Measurements from ENCODE around the gene PTK6. TPM values are rescaled to one million over a fixed set of nuclear protein-coding genes. Genes with fewer than 3 reads are reported as not detected.

The PTK6 gene
- total RNA-seq, 4 donors from 2014 or later, result 0.06 to 1.2 (median 0.23) TPM

- Histone ChIP-seq H3K27me3 (peaks cover 0 to 39% (median 11%) of the 10 kb centered on the region in 4 donors), H3K36me3 (peaks cover 15 to 33% (median 26%) of the 10 kb centered on the region in 4 donors), H3K27ac (replicated peaks in 1 of 4) (no peak overlapping the region), H3K4me1 (peaks cover 12 to 26% (median 21%) of the 10 kb centered on the region in 4 donors), H3K4me3 (no peak overlapping the region), H3K9me3 (no peaks in the 10 kb centered on the region)
- TF ChIP-seq CTCF (IDR thresholded peaks at IDR 0.05) (no peak), POLR2A (IDR thresholded peaks at IDR 0.05; ENCODE audit: low read depth) (no peak), EP300 (IDR thresholded peaks at IDR 0.05) (no peak), POLR2AphosphoS5 (IDR thresholded peaks at IDR 0.05) (no peak)
- intact Hi-C loops (cut with DNase I), result no loop called here
- 93% methylated on average over 17 of the region's 45 CpGs for WGBS
- DNase-seq (ENCODE audit: extremely low spot score), result no peak
Measured at GRCh38 chr20:63555661-63556381, 18.6 kb upstream of the PTK6 start.

- 78% methylated on average over 25 of the region's 38 CpGs for WGBS
- H3K9me3 ChIP-seq, result no peaks in the 10 kb centered on the region
- H3K4me3 ChIP-seq, result peak overlapping the region; percentile 57 to 71 (median 62)
- intact Hi-C loops (cut with DNase I), result no loop called here
- no peak for DNase-seq (ENCODE audit: extremely low spot score)
- H3K36me3 ChIP-seq, result peaks cover 7 to 21% (median 14%) of the 10 kb centered on the region in 4 donors
- TF ChIP-seq POLR2AphosphoS5 (IDR thresholded peaks at IDR 0.05), result no peak
- no peak for TF ChIP-seq CTCF (IDR thresholded peaks at IDR 0.05)
- TF ChIP-seq POLR2A (IDR thresholded peaks at IDR 0.05; ENCODE audit: low read depth), result no peak
- no peak for TF ChIP-seq EP300 (IDR thresholded peaks at IDR 0.05)
- H3K27me3 ChIP-seq, result peaks cover 0 to 51% (median 11%) of the 10 kb centered on the region in 4 donors
- H3K27ac ChIP-seq (replicated peaks in 1 of 4), result no peak overlapping the region
- H3K4me1 ChIP-seq, result peaks cover 12 to 26% (median 21%) of the 10 kb centered on the region in 4 donors
Measured at GRCh38 chr20:63554361-63555278, 17.4 kb upstream of the PTK6 start.

- TF ChIP-seq POLR2AphosphoS5 (IDR thresholded peaks at IDR 0.05), result no peak
- TF ChIP-seq EP300 (IDR thresholded peaks at IDR 0.05), result no peak
- TF ChIP-seq POLR2A (IDR thresholded peaks at IDR 0.05; ENCODE audit: low read depth), result no peak
- TF ChIP-seq CTCF (IDR thresholded peaks at IDR 0.05), result no peak
- no CpG with 5 or more reads among the region's 34 CpGs for WGBS
- Histone ChIP-seq H3K9me3 (no peaks in the 10 kb centered on the region), H3K27me3 (peaks cover 0 to 56% (median 13%) of the 10 kb centered on the region in 4 donors), H3K4me1 (peaks cover 12 to 26% (median 21%) of the 10 kb centered on the region in 4 donors), H3K36me3 (peaks cover 5 to 16% (median 11%) of the 10 kb centered on the region in 4 donors), H3K4me3 (peak within 1 kb of the TSS; percentile 57 to 71 (median 62)), H3K27ac (replicated peaks in 1 of 4) (peak within 1 kb of the TSS in 2 of 4 donors; percentile 34 to 39)
- DNase-seq (ENCODE audit: extremely low spot score), result no peak
- intact Hi-C loops (cut with DNase I), result no loop called here
Measured at GRCh38 chr20:63553933-63554290, 16.7 kb upstream of the PTK6 start, which contains the start of gene FNDC11. TSS of gene FNDC11 (plus strand) at chr20:63554159. CDS start at chr20:63555664, 1,505 bp downstream.

- peaks cover 0 to 11% (median 6%) of the 10 kb centered on the region in 4 donors for H3K36me3 ChIP-seq
- TF ChIP-seq EP300 (IDR thresholded peaks at IDR 0.05) (no peak), POLR2AphosphoS5 (IDR thresholded peaks at IDR 0.05) (peak in 1 of 2 donors; percentile 26), CTCF (IDR thresholded peaks at IDR 0.05) (no peak), POLR2A (IDR thresholded peaks at IDR 0.05; ENCODE audit: low read depth) (no peak)
- peaks cover 0 to 60% (median 15%) of the 10 kb centered on the region in 4 donors for H3K27me3 ChIP-seq
- peak; percentile 96 for DNase-seq (ENCODE audit: extremely low spot score)
- no peaks in the 10 kb centered on the region for H3K9me3 ChIP-seq
- intact Hi-C loops (cut with DNase I), result no loop called here
- H3K27ac ChIP-seq (replicated peaks in 1 of 4), result peak overlapping the region in 2 of 4 donors; percentile 34 to 39
- peak overlapping the region; percentile 57 to 71 (median 62) for H3K4me3 ChIP-seq
- peaks cover 12 to 26% (median 21%) of the 10 kb centered on the region in 4 donors for H3K4me1 ChIP-seq
- WGBS, result no CpG with 5 or more reads among the region's 37 CpGs
Measured at GRCh38 chr20:63553251-63553932, 16.2 kb upstream of the PTK6 start.
